K562 treated with DMSO at 1 percent for 4 hours (cell line): ENCODE data around the gene XRCC2. TPM values are rescaled to one million over a fixed set of nuclear protein-coding genes. Genes with fewer than 3 reads are reported as not detected.

Experiments
- total RNA-seq: library from RNA; unstranded; fragments of 300-600 nt; gene quantifications from 2 replicates; pipeline ENCODE4 v1.2.3, GENCODE V29; 2022; ENCODE audit not compliant: insufficient read depth

Gene XRCC2
- 10.5 and 15.2 TPM in 2 replicates for total RNA-seq

GRCh38 chr7:152675759-152676636 lies at the start of gene XRCC2:
TSS of gene XRCC2 (minus strand) at chr7:152676141. CDS start at chr7:152676079, 62 bp downstream.

Other genes with a start within 250 kb of the XRCC2 start
- gene KMT2C, start 240.1 kb downstream of the XRCC2 start, total RNA-seq, result 17.6 and 17.9 TPM in 2 replicates
- 10.0 and 15.9 TPM in 2 replicates for gene ACTR3B, start 83.6 kb upstream of the XRCC2 start, total RNA-seq